ENCODE data around the gene RNF135.
"Not testable (repeated sequence)": the region's sequence is repeated elsewhere in the genome, so short reads cannot be mapped to it uniquely, and the experiment has no call there.

RNF135 gene, protein sequence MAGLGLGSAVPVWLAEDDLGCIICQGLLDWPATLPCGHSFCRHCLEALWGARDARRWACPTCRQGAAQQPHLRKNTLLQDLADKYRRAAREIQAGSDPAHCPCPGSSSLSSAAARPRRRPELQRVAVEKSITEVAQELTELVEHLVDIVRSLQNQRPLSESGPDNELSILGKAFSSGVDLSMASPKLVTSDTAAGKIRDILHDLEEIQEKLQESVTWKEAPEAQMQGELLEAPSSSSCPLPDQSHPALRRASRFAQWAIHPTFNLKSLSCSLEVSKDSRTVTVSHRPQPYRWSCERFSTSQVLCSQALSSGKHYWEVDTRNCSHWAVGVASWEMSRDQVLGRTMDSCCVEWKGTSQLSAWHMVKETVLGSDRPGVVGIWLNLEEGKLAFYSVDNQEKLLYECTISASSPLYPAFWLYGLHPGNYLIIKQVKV

GRCh38 chr17:30970831-30971567 is at the start of gene RNF135:
RNF135 (plus strand) TSS chr17:30971039; CDS start chr17:30971074, 35 bp downstream.
- ATAC-seq (peak; percentile 89), DNase-seq (ENCODE audit: low spot score in 2 of 2) (peak; percentile 50 to 84)
- H3K27ac Mint-ChIP-seq, result peak within 1 kb of the TSS; percentile 96
- peaks cover 21% of the 10 kb centered on the region for H3K36me3 Mint-ChIP-seq
- H3K4me3 Mint-ChIP-seq, result peak within 1 kb of the TSS; percentile 96
- peaks cover 33% of the 10 kb centered on the region for H3K4me1 Mint-ChIP-seq
- no peaks in the 10 kb centered on the region for H3K9me3 Mint-ChIP-seq

- H3K4me3 Mint-ChIP-seq, result peak within 1 kb of the TSS; percentile 68
- DNase-seq (ENCODE audit: low spot score in 2 of 2) (no peak), ATAC-seq (peak; percentile 45)
- H3K36me3 Mint-ChIP-seq, result no peaks in the 10 kb centered on the region
- H3K4me1 Mint-ChIP-seq, result peaks cover 9% of the 10 kb centered on the region
- H3K9me3 Mint-ChIP-seq, result no peaks in the 10 kb centered on the region
- no peak within 1 kb of the TSS for H3K27ac Mint-ChIP-seq
Observed at GRCh38 chr17:30921544-30922196, 49.2 kb upstream of the RNF135 start, which contains the start of gene ADAP2. ADAP2 (plus strand) TSS chr17:30921945; CDS start chr17:30922015, 70 bp downstream.

- Mint-ChIP-seq H3K27ac (no peak overlapping the region), H3K9me3 (no peaks in the 10 kb centered on the region), H3K4me3 (peak overlapping the region; percentile 68), H3K4me1 (peaks cover 9% of the 10 kb centered on the region), H3K36me3 (no peaks in the 10 kb centered on the region)
- DNase-seq (ENCODE audit: low spot score in 2 of 2) (peak in 1 of 2 donors; percentile 52), ATAC-seq (peak; percentile 27)
Observed at GRCh38 chr17:30922235-30923030, 48.4 kb upstream of the RNF135 start.

DNA sequence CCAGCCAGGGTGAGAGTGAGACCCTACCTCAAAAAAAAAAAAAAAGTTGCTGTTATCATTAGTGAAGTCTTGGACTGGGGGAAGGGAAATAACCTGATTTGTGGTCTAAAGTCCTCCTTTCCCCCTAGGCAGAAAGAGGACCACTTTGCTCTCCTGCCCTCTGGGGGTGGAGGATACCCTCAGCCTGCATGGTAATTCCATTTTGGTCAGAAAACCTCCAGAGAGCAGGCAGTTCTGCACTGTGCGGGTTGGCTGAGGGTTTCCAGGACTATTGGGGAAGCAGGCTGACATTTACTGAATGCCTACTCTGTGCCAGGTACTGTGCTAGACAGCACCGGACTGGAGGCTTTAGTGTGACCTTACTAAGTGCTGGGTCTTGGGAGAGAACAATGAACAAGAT is 46.5 kb upstream of the RNF135 start:
- Mint-ChIP-seq H3K9me3 (no peaks in the 10 kb centered on the region), H3K4me1 (peaks cover 9% of the 10 kb centered on the region), H3K36me3 (no peaks in the 10 kb centered on the region), H3K4me3 (no peak overlapping the region), H3K27ac (no peak overlapping the region)
- ATAC-seq (no peak), DNase-seq (ENCODE audit: low spot score in 2 of 2) (no peak)

DNA sequence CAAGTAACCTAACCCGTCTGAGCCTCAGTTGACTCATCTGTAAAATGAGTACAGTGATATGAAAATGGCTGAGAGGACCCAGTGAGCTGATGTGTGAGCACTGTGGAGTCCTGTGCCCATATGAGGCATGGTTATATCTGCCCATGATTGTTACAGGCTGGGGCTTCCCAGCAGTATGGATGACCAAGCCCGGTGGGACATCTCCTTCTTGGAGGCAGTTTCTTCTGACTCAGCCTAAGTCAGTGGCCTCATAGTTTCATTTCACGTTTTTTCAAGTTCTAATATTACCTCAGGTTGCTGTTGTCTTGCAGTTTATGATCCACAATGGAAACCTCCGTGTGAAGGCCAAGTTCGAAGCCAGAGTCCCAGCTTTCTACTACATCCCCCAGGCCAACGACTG is 44.3 kb upstream of the RNF135 start:
- Mint-ChIP-seq H3K36me3 (no peaks in the 10 kb centered on the region), H3K27ac (no peak overlapping the region), H3K9me3 (no peaks in the 10 kb centered on the region), H3K4me1 (peaks cover 9% of the 10 kb centered on the region), H3K4me3 (no peak overlapping the region)
- no peak for DNase-seq (ENCODE audit: low spot score in 2 of 2)
- ATAC-seq, result peak; percentile 56

- ATAC-seq, result no peak
Observed at GRCh38 chr17:30927756-30928155, 43.1 kb upstream of the RNF135 start.

GRCh38 chr17:30928584-30928983 is 42.3 kb upstream of the RNF135 start:
- DNase-seq (ENCODE audit: low spot score in 2 of 2), result no peak
- H3K27ac Mint-ChIP-seq, result no peak overlapping the region
- no peaks in the 10 kb centered on the region for H3K36me3 Mint-ChIP-seq
- no peaks in the 10 kb centered on the region for H3K4me1 Mint-ChIP-seq
- no peaks in the 10 kb centered on the region for H3K9me3 Mint-ChIP-seq
- ATAC-seq, result no peak
- H3K4me3 Mint-ChIP-seq, result no peak overlapping the region

More at GRCh38 chr17:30927756-30928155, 43.1 kb upstream of the RNF135 start:
- Mint-ChIP-seq H3K27ac (no peak overlapping the region), H3K36me3 (no peaks in the 10 kb centered on the region), H3K9me3 (no peaks in the 10 kb centered on the region), H3K4me3 (no peak overlapping the region), H3K4me1 (peaks cover 3% of the 10 kb centered on the region)
- no peak for DNase-seq (ENCODE audit: low spot score in 2 of 2)

DNA sequence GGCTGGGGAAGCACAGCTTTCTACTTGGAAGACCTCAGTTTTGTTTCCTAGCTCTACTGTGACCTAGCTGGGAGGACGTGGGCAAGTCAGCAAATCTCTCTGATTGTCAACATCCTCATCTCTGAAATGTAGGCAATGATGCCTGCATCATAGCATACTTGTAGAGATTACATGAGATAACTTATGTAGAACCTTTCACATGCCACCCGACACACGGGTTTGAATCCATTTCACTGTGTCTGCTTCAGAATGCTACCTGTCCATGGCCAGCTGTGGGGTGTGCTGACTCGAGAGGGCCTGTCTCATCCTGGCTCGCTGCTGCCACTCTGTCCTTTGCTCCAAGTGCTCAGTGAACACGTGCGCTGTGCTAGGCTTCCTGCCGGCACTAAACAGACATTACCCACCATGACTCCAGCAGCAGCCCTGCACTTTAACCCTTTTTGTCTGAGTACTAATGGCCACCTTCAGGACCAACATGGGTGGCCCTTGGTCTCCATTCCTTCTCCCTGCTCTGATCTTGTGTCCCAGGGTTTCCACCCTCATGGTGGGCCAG is 41.7 kb upstream of the RNF135 start:
- Mint-ChIP-seq H3K27ac (no peak overlapping the region), H3K4me1 (no peaks in the 10 kb centered on the region), H3K9me3 (no peaks in the 10 kb centered on the region), H3K36me3 (no peaks in the 10 kb centered on the region), H3K4me3 (no peak overlapping the region)
- ATAC-seq (no peak), DNase-seq (ENCODE audit: low spot score in 2 of 2) (no peak)

DNA sequence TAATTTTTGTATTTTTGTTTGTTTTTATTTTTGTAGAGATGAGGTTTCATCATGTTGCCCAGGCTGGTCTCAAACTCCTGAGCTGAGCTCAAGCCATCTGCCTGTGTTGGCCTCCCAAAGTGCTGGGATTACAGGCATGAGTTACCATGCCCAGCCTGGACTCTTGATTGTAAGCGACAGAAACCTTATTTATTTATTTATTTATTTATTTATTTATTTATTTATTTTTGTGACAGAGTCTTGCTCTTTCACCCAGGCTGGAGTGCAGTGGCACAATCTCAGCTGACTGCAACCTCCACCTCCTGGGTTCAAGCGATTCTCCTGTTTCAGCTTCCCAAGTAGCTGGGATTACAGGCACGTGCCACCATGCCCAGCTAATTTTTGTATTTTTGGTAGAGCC is 41.0 kb upstream of the RNF135 start:
- DNase-seq (ENCODE audit: low spot score in 2 of 2); H3K36me3 Mint-ChIP-seq; H3K27ac Mint-ChIP-seq; H3K4me3 Mint-ChIP-seq; H3K9me3 Mint-ChIP-seq; H3K4me1 Mint-ChIP-seq; ATAC-seq: not testable (repeated sequence)

GRCh38 chr17:30930495-30930894 is 40.3 kb upstream of the RNF135 start:
- no peaks in the 10 kb centered on the region for H3K9me3 Mint-ChIP-seq
- no peaks in the 10 kb centered on the region for H3K4me1 Mint-ChIP-seq
- no peak overlapping the region for H3K27ac Mint-ChIP-seq
- no peak for DNase-seq (ENCODE audit: low spot score in 2 of 2)
- no peaks in the 10 kb centered on the region for H3K36me3 Mint-ChIP-seq
- ATAC-seq, result no peak
- no peak overlapping the region for H3K4me3 Mint-ChIP-seq

DNA sequence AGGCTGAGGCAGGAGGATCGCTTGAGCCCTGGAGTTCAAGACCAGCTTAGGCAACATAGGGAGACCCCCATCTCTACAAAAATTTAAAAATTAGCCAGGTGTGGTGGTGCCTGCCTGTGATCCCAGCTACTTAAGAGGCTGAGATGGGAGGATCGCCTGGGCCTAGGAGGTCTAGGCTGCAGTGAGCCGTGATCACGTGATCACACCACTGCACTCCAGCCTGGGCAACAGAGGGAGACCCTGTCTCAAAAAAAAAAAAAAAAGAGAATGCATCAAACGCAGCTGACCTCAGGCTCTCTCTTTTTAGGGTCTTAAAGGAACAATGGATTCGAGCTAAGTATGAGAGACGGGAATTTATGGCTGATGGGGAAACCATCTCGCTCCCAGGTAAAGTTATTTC is 39.3 kb upstream of the RNF135 start:
- not testable (repeated sequence) for ATAC-seq; H3K9me3 Mint-ChIP-seq; H3K27ac Mint-ChIP-seq; H3K4me1 Mint-ChIP-seq; H3K36me3 Mint-ChIP-seq; DNase-seq (ENCODE audit: low spot score in 2 of 2); H3K4me3 Mint-ChIP-seq

- Mint-ChIP-seq H3K4me1 (no peaks in the 10 kb centered on the region), H3K36me3 (no peaks in the 10 kb centered on the region), H3K27ac (no peak overlapping the region), H3K9me3 (no peaks in the 10 kb centered on the region), H3K4me3 (no peak overlapping the region)
- DNase-seq (ENCODE audit: low spot score in 2 of 2) (no peak), ATAC-seq (no peak)
Observed at GRCh38 chr17:30933966-30934365, 36.9 kb upstream of the RNF135 start.

DNA sequence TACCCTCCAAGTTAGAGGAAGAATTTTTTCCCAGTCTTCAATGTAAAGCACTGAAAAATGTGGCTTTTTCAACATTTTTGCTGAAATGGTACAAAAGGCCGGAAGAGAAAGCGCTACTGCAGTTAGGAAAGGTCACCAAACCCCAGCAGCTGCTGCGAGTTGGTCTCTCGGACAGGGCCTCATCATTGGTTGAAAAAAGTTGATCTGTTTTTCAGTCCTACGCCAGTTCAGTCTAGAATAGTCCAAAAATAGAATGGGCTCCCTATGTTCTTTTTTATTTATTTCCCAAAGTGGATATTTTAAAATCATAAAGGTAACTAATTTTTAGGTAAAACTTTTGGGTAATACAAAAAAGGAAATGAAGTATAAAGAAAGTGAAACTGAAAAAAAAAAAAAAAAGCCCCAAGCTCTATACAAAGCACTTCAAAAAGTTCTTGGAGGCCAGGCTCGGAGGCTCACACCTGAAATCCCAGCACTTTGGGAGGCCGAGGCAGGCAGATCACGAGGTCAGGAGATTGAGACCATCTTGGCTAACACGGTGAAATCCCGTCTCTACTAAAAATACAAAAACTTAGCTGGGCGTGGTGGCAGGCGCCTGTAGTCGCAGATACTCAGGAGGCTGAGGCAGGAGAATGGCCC is 31.7 kb upstream of the RNF135 start:
- DNase-seq (ENCODE audit: low spot score in 2 of 2) (no peak), ATAC-seq (no peak)
- no peaks in the 10 kb centered on the region for H3K4me1 Mint-ChIP-seq
- H3K4me3 Mint-ChIP-seq, result peak overlapping the region; percentile 8
- peak overlapping the region; percentile 64 for H3K27ac Mint-ChIP-seq
- H3K36me3 Mint-ChIP-seq, result no peaks in the 10 kb centered on the region
- no peaks in the 10 kb centered on the region for H3K9me3 Mint-ChIP-seq
